ENCODE results near the gene ELANE. TPM values are rescaled to one million over a fixed set of nuclear protein-coding genes. Genes with fewer than 3 reads are reported as not detected.

Gene ELANE
- total RNA-seq, 4 donors from 2014 or later: 0.95 TPM; not detected in 3

GRCh38 chr19:873084-873483 lies 21.0 kb downstream of the ELANE start:
- Histone ChIP-seq H3K9me3 (no peaks in the 10 kb centered on the region), H3K4me1 (peaks cover 25 to 59% (median 27%) of the 10 kb centered on the region in 3 donors), H3K27ac (peak overlapping the region in 3 of 4 donors; percentile 44 to 73 (median 49)), H3K27me3 (no peaks in the 10 kb centered on the region), H3K36me3 (peaks cover 22 to 72% (median 30%) of the 10 kb centered on the region in 3 donors), H3K4me3 (no peak overlapping the region)
- 40 to 100% methylated on average over 1 of the region's 13 CpGs for WGBS, 2 donors
- DNase-seq: peak; percentile 56
- TF ChIP-seq, protein P1, sequence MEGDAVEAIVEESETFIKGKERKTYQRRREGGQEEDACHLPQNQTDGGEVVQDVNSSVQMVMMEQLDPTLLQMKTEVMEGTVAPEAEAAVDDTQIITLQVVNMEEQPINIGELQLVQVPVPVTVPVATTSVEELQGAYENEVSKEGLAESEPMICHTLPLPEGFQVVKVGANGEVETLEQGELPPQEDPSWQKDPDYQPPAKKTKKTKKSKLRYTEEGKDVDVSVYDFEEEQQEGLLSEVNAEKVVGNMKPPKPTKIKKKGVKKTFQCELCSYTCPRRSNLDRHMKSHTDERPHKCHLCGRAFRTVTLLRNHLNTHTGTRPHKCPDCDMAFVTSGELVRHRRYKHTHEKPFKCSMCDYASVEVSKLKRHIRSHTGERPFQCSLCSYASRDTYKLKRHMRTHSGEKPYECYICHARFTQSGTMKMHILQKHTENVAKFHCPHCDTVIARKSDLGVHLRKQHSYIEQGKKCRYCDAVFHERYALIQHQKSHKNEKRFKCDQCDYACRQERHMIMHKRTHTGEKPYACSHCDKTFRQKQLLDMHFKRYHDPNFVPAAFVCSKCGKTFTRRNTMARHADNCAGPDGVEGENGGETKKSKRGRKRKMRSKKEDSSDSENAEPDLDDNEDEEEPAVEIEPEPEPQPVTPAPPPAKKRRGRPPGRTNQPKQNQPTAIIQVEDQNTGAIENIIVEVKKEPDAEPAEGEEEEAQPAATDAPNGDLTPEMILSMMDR (IDR thresholded peaks at IDR 0.05): no peak
- no peak for TF ChIP-seq POLR2A (IDR thresholded peaks at IDR 0.05)
- intact Hi-C loops (cut with DNase I): no loop called here

DNA sequence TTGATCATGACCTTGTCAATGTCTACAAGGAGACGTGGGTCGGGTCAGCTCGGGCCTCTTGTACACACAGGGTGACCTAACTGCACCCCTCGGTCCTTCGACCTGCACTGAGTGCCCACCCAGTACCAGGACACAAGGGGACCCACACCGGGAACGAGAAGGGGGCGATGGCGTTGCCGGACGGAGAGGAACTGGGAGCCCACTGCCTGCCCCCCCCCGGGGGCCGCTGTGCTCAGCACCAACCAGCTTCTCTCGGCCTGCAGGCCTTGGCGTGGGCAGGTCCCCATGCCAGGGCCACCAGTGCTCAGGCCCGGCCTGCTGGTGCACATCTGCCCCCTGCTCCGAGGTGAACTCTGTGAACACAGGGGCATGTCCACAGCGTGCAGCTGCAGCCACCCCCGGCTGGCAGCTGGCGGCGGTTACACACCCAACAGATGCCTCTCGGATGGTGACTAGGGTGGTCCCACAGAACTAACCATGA lies 21.5 kb downstream of the ELANE start:
- Histone ChIP-seq H3K4me3 (no peak overlapping the region), H3K36me3 (peaks cover 21 to 67% (median 27%) of the 10 kb centered on the region in 3 donors), H3K4me1 (peaks cover 25 to 54% (median 25%) of the 10 kb centered on the region in 3 donors), H3K27ac (peak overlapping the region in 3 of 4 donors; percentile 44 to 70 (median 62)), H3K27me3 (no peaks in the 10 kb centered on the region), H3K9me3 (no peaks in the 10 kb centered on the region)
- WGBS, 2 donors: 100% methylated on average over 2 of the region's 22 CpGs; no CpG with 5 or more reads in 1 of the 2 donors
- no peak for DNase-seq
- intact Hi-C loops (cut with DNase I): no loop called here
- TF ChIP-seq, protein P1 (IDR thresholded peaks at IDR 0.05): no peak
- TF ChIP-seq POLR2A (IDR thresholded peaks at IDR 0.05): no peak

GRCh38 chr19:875265-875879 lies 23.3 kb downstream of the ELANE start:
- Histone ChIP-seq H3K36me3 (peaks cover 21 to 71% (median 28%) of the 10 kb centered on the region in 3 donors), H3K27me3 (no peaks in the 10 kb centered on the region), H3K9me3 (no peaks in the 10 kb centered on the region), H3K4me1 (peaks cover 8 to 36% (median 11%) of the 10 kb centered on the region in 3 donors), H3K27ac (peak overlapping the region in 1 of 4 donors; percentile 70), H3K4me3 (no peak overlapping the region)
- no peak for TF ChIP-seq POLR2A (IDR thresholded peaks at IDR 0.05)
- TF ChIP-seq, protein P1 (IDR thresholded peaks at IDR 0.05): no peak
- intact Hi-C loops (cut with DNase I): no loop called here
- DNase-seq: no peak
- WGBS, 2 donors: 88 to 94% methylated on average over 17 to 21 of the region's 28 CpGs

DNA sequence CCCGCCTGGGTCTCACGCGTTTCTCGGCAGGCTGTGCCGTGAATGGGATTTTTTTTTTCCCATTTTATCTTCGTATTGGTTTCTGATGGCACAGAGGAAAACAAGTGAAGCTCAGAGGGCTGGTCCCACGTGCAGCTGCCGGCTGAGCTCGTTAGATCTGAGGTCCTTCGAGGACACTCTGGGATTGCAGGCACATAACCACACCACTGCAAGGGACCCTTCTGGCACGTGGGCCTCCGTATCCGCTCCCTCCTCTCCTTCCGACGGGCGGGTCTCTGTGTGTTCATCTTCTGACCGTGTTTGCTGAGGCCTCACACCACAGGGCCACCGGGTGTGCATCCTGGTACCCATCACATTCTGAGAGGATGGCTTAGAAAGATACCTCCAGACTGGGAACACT lies 24.0 kb downstream of the ELANE start:
- peaks cover 20 to 71% (median 26%) of the 10 kb centered on the region in 3 donors for H3K36me3 ChIP-seq

More for the DNA sequence above, 24.0 kb downstream of the ELANE start:
- no peak for TF ChIP-seq POLR2A (IDR thresholded peaks at IDR 0.05)
- TF ChIP-seq, protein P1 (IDR thresholded peaks at IDR 0.05): no peak
- no peaks in the 10 kb centered on the region for H3K27me3 ChIP-seq
- H3K4me1 ChIP-seq: peaks cover 8 to 29% (median 11%) of the 10 kb centered on the region in 3 donors
- no peak overlapping the region for H3K27ac ChIP-seq
- no peaks in the 10 kb centered on the region for H3K9me3 ChIP-seq
- H3K4me3 ChIP-seq: no peak overlapping the region
- 85 to 87% methylated on average over 8 to 16 of the region's 18 CpGs for WGBS, 2 donors
- no peak for DNase-seq
- intact Hi-C loops (cut with DNase I): no loop called here

Measured in esophagus squamous epithelium (tissue), 5 donors.